RPMI7951 (cell line): ENCODE results near the gene NAP1L4. TPM values are rescaled to one million over a fixed set of nuclear protein-coding genes. Genes with fewer than 3 reads are reported as not detected.
"Not testable (repeated sequence)": the region's sequence is repeated elsewhere in the genome, so short reads cannot be mapped to it uniquely, and the experiment has no call there.

Experiments
- DNase-seq: peaks from one replicate; pipeline ENCODE4 v3.0.0-alpha.2; 2012; ENCODE audit warnings: low read depth
- total RNA-seq: library from RNA; depleted of rRNA; stranded (reverse); fragments of >200 nt; shearing (Covaris generic); gene quantifications from 2 replicates; pipeline ENCODE4 v1.2.3, GENCODE V29; 2014

The NAP1L4 gene
- total RNA-seq, 1 experiment from 2014 or later: 81.1 TPM

- peak; percentile 78 for DNase-seq
Measured at GRCh38 chr11:2940147-2940920, 51.8 kb downstream of the NAP1L4 start.

- DNase-seq: not testable (repeated sequence)
Measured at GRCh38 chr11:2938458-2939418, 53.4 kb downstream of the NAP1L4 start.

DNA sequence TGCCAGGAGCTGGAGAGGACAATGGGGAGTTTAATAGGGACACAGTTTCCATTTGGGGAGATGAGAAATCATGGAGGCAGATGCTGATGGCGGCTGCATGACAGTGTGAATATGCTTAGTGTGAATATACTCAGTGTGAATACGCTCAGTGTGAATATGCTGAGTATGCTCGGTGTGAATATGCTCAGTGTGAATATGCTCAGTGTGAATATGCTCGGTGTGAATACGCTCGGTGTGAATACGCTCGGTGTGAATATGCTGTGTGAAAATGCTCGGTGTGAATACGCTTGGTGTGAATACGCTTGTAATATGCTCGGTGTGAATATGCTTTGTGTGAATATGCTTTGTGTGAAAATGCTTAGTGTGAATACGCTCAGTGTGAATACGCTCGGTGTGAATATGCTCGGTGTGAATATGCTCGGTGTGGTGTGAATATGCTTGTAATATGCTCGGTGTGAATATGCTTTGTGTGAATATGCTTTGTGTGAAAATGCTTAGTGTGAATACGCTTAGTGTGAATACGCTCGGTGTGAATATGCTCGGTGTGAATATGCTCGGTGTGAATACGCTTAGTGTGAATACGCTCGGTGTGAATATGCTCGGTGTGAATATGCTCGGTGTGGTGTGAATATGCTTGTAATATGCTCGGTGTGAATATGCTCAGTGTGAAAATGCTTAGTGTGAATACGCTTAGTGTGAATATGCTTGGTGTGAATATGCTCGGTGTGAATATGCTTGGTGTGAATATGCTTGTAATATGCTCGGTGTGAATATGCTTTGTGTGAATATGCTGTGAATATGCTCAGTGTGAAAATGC lies 54.3 kb downstream of the NAP1L4 start:
- not testable (repeated sequence) for DNase-seq

DNA sequence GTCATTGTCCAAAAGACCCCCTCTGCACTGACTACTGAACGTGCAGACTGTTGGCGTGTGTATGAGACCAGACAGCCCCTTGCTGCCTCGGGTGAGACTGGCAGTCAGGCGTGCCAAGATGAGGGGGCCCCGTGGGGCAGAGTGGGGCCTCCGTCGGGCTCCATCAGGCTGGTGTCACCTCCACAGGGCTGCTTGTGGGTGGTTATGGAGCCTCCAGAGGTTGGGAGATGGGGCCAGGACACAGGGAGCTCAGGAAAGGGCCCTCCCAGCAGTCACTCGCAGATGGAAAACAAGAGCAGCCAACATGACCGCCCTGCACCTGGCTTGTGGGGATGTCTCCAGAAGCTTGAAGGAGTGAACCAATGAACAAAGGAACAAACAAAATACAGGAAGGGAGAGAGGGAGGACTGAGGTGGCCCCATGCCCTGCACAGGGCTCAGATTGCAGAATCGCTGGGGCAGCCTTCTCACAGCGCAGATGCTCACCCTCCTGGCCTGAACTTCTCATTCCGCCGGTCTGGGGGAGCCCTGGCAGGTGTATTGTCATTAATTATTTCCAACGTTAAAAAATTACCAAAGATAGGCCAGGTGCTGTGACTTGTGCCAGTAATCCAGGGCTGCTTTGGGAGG lies 57.4 kb downstream of the NAP1L4 start:
- no peak for DNase-seq

DNA sequence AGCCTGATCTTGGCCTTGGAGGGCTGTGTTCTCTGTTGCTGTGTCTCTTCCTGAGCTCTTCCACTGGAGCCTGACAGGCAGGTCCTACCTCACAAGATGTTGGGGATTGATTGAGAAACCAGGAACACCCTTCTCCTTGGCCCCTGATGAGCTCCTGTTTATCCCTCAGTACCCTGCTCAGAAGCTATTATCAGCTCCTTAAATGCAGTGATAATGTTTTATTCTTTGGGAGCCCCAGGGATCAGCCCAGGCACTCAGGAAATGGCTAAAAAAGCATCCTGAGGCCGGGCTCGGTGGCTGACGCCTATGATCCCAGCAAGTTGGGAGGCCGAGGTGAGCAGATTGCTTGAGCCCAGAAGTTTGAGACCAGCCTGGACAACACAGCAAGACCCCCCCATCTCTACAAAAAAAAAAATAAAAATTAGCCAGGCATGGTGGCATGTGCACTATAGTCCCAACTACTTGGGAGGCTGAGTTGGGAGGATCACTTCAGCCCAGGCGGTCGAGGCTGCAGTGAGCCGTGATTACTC lies 58.0 kb downstream of the NAP1L4 start:
- no peak for DNase-seq

DNA sequence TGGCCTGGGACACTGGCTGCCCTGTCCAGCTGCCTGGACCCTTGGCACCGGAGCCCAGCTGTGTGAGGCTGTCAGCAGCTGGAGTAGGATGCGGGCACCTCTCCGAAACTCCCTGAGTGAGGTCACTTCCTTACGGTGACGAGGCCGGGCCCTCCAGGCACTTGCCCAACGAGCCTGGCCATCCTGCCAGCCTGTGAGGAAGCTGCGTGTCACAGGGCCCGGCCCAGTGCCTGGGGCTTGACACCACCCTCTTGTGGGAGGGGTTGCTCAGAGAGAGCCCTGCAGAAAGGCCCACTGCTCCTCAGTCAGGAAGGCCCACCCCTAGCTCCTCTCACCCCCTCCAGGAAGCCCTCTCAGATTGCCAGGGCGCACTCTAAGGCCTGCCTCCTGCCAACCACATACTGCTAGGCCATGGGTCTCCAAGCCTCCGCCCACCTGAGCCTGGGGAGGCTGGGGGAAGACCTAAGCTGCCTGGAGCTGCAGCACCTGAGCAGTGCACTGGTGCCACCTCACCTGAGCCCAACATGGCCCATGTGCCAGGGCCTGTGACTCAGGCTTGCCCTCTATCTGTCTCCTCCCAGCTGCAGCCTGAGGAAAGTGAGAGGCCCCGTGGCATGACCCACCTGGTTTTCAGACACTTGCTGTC lies 58.6 kb downstream of the NAP1L4 start:
- peak; percentile 95 for DNase-seq

- DNase-seq: peak; percentile 77
Measured at GRCh38 chr11:2932850-2933251, 59.3 kb downstream of the NAP1L4 start.

GRCh38 chr11:2931771-2932738 lies 60.1 kb downstream of the NAP1L4 start:
- DNase-seq: no peak

DNA sequence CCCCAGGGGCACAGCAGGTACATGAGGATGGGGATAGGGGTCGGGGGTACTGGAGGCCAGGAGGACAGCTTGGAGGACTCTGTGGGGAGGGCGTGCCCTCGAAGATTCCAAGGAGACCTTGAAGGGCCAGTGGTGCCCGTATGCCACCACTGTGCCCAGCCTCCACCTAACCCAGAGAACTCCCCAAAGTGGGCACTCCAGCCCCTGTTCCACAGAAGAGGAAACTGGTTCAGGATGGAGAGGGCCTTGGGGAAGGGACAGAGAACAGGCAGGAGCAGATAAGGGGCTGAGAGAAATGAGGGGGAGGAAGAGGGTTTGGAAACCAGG lies 60.7 kb downstream of the NAP1L4 start:
- DNase-seq: no peak

DNA sequence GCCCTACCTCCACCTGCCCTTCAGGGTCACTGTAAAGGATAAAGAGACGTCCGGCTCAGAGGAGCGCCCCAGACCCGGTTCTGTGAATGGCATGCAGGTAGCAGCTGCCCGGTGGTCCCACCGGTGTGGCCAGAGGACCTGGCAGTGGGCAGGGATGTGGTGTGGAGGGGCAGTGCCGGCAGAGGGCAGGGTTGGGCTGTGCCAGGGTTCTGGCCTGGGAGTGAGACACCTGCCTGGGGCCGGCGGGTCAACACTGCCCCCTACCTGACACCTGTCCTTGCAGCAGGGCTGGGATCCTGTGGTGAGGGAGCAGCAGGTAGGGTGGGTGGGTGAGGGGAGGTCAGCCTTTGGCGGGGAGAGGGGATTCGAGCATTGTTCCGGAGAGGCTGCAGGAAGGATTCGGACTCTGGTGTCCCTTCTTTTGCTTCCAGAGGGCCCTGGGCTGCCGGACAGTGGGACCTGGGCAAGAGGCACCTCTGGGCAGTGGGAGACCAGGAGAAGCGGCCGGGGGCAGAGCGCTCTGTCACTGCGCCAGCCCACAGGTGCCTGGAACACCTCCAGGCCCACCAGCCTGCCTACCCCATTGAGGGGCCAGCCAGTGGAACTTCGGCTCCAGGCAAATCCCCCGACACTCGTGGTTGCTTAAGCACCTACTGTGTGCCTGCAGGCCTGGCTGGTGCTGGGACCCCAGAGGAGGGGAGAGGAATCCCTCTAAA lies 61.3 kb downstream of the NAP1L4 start:
- DNase-seq: no peak

DNA sequence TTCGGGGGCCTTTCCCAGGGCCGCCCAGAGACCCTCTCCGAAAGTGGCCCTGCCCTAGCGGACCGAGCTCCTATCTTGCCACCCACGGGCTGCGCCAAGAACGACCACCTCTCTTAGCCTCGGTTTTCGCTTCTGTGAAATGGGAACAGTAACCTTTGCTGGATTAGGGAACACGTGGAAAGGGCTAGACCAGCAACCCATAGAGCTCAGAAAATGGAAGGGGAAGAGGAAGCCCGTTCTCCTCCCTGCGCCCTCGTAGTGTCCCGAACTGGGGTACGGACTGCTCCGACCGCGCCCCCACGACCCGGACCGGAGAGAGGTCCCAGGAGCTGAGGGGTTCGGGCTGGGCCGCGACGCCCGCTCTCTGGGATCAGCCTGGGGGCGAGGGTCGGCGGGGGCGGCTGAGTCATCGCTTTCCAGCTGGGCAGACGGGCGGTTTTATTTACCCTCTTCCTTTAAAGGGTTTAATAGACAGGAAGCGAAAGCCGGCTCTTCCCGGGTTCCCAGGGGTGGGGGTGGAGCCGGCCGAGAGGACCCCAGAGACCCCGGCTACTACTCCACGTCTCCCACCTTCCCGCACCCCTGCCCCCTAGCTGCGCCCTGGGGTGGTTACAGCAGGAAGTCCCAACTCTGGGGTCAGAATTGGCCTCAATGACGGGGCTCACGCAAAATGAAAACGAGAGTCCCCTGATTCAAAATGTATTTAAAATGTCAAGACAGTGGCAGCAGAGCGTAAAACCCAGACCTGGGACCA lies 62.0 kb downstream of the NAP1L4 start:
- DNase-seq: peak; percentile 70

DNA sequence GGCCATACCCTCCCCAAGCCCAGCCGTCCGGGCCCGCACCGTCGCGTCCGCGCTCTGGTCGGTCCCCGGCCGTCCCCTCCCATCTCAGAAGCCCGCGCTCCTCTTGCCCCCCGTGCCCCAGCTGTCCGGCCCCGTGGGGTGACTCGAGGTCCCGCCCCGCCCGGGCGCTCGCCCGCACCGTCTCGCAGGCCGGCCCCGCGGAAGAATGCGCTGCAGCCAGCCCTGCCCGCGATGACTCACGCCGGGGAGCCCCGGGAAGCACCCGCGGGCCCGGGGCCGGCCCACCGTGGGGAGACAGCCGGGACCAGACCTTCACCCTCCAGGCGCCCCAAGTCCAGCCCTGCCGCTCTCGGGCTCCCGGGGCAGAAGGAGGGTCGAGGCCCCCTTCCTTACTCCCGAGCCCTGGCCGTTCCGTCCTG lies 62.6 kb downstream of the NAP1L4 start:
- DNase-seq: peak; percentile 84

DNA sequence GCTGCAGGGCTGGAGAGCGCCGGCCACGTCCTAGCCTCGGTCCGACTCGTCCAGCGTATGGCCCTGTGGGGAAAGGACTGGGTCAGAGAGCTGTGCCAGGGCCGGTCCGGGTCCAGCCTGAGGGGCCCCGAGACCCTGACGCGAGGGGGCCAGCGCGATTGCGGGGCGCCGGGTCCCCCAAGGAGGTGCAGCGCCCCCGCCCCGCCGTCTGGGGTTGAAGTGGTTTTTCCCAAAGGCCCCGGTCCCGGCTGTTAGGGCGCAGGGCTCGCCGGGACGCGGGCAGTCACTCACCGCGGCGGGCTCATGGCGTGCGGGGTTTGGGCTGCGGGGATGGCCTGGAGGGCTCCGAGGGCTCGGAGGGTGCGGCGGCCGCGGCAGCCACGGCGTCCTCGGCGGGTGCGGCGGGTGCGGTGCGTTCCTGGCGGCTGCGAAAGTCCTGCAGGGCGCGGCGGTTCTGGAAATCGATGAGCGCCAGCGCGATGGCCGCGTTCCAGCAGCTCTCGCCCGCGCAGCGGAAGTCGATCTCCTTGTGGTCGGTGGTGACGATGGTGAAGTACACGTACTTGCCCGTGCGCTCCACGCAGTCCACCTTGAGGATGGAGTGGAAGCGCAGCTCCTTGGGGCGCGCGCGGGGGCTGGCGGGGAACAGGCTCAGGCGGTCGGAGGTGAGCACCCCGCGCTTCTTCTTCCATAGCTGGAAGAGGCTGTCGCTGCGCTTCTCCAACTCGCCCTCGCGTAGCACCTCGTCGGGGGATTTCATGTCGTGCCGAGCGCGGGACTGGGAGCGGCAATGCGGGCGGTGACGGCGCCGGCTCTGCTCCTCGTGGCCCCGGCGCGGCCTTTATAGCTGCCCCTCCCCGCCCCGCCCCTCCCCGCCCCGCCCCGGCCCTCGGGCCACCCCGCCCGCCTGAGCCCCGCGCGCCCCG lies 63.3 kb downstream of the NAP1L4 start, which contains the start of gene PHLDA2:
Gene PHLDA2 (minus strand): TSS at position 816 of the 926 bp plus-strand sequence. CDS start 56 bp downstream, at position 760.
- peak; percentile 74 for DNase-seq

- DNase-seq: peak; percentile 61
Measured at GRCh38 chr11:2927851-2928604, 64.1 kb downstream of the NAP1L4 start.

GRCh38 chr11:2927121-2927800 lies 64.9 kb downstream of the NAP1L4 start:
- DNase-seq: no peak
